Heart left ventricle (tissue), 16 donors: ENCODE measurements around the gene PTPRD. TPM values are rescaled to one million over a fixed set of nuclear protein-coding genes. Genes with fewer than 3 reads are reported as not detected.
A peak's percentile ranks its signal among the peaks of the same experiment; 100 is the strongest.

Source experiments
- ATAC-seq, 4 donors: fragments of 200-7000 bp; cut with Tn5 transposase; one replicate each; pipeline ENCODE4 v1.9.1; 2020 to 2022; ENCODE audit warnings: moderate library complexity in 4 of 4, mild to moderate bottlenecking in 3 of 4, moderate number of reproducible peaks in 1 of 4
- DNase-seq, 5 donors: peaks; one replicate each; pipeline ENCODE4 v3.0.0-alpha.2; 2020
- H3K27ac ChIP-seq, 12 donors: fragments of 200-600 bp; sonication (generic) in 4 of 12; one replicate each; pipeline versions ENCODE4 v1.5.0 to v1.8.0; 2016 to 2022; ENCODE audit warnings: mild to moderate bottlenecking in 2 of 12
- H3K27me3 ChIP-seq, 9 donors: fragments of 200-600 bp; sonication (generic) in 2 of 9; one replicate each; pipeline versions ENCODE4 v1.5.1 to v1.8.0; 2016 to 2022; ENCODE audit warnings: mild to moderate bottlenecking in 3 of 9
- H3K36me3 ChIP-seq, 9 donors: fragments of 200-600 bp; sonication (generic) in 2 of 9; one replicate each; pipeline versions ENCODE4 v1.5.0 to v1.8.0; 2018 to 2022; ENCODE audit warnings: mild to moderate bottlenecking in 2 of 9
- H3K4me1 ChIP-seq, 12 donors: fragments of 200-600 bp; sonication (generic) in 4 of 12; one replicate each; pipeline versions ENCODE4 v1.5.0 to v1.8.0; 2016 to 2022; ENCODE audit warnings: mild to moderate bottlenecking in 3 of 12
- H3K4me3 ChIP-seq, 12 donors: fragments of 200-600 bp; sonication (generic) in 4 of 12; one replicate each; pipeline versions ENCODE4 v1.5.0 to v1.8.0; 2017 to 2022; ENCODE audit warnings: mild to moderate bottlenecking in 9 of 12, moderate library complexity in 4 of 12
- H3K9me3 ChIP-seq, 12 donors: fragments of 200-600 bp; sonication (generic) in 4 of 12; one replicate each; pipeline versions ENCODE4 v1.5.0 to v1.8.0; 2016 to 2022; ENCODE audit warnings: mild to moderate bottlenecking in 1 of 12
- POLR2A ChIP-seq, 2 donors: fragments of 450-650 bp; IDR thresholded peaks; one replicate each; pipeline ENCODE4 v1.6.1; 2017; ENCODE audit warnings: antibody characterized with exemption in 2 of 2, mild to moderate bottlenecking in 2 of 2, moderate library complexity in 2 of 2
- WGBS, 4 donors: extraction: QIAGEN DNeasy Blood & Tissue Kit in 2 of 4; methylation state at CpG; one replicate each; pipeline versions ENCODE4 v1.1.5 to v1.1.7; 2013 to 2018; 5-methylcytosine and 5-hydroxymethylcytosine counted together
- intact Hi-C, 10 donors: fragments of 100-400 bp; cut with DNase I; formaldehyde crosslinking; loops; one replicate each; pipeline versions ENCODE4 v1.11.1 to v1.14.2; 2022
- polyA plus RNA-seq, 2 donors: library from polyadenylated mRNA; stranded (reverse); fragments of 200-250 nt; gene quantifications; one replicate each; pipeline ENCODE4 v1.2.3, GENCODE V29; 2013
- total RNA-seq, 9 donors: library from RNA; depleted of rRNA in 2 of 9; stranded (reverse); fragments of >200 nt in 2 of 9; fragmentation: NEBNext Ultra II Directional in 3 of 9; extraction: Animal tissue kit (Norgen Biotek cat#: 25700) in 3 of 9; gene quantifications; one replicate each; pipeline versions ENCODE4 v1.1.0 to v1.2.4, GENCODE V29; 2016 to 2023
- TF ChIP-seq, protein P1 (sequence below), 12 donors: fragments of 200-600 bp; sonication (generic) in 4 of 12; IDR thresholded peaks; one replicate each; pipeline versions ENCODE4 v1.5.0 to v1.8.0; 2018 to 2022; ENCODE audit warnings: antibody characterized with exemption in 12 of 12, mild to moderate bottlenecking in 5 of 12
- donor health status: ischemic (EF 13 %, LVEDD 7.1; RV severe dilation, severe dysfunction).
- donor health status: healthy with polysubstance abuse.
- donor health status: DM: no; HTN: yes; CAD: no.
- donor health status: DM: no; HTN: no; CAD: no.
- donor health status: ischemic (EF 25% LVEDD 6.9; RV normal size, moderate dysfunction).
- donor health status: ischemic (EF 25% LVEDD 5.7; RV mildly dilated, moderate dysfunction).
- donor health status: healthy.
- donor health status: DM: yes; HTN: yes; CAD: no.
- donor health status: ischemic (EF 35%, LVEDD 5.7; RV mildly dilated, moderate dysfunction).
- donor health status: nonischemic (EF 11% LVEDD 7.7; RV severe dilation, severe dysfunction).
- donor health status: DM: yes; HTN: yes; CAD: no.
- donor health status: PGD.
- donor health status: ischemic (EF 29% LVEDD 5.4; RV normal size, mild dysfunction).
- donor health status: nonischemic (EF 23%, LVEDD 6.1; RV moderate dilation, normal function).

Gene PTPRD
- total and polyA plus RNA-seq, 11 donors: 1.4 to 25.3 (median 15.1) TPM

DNA sequence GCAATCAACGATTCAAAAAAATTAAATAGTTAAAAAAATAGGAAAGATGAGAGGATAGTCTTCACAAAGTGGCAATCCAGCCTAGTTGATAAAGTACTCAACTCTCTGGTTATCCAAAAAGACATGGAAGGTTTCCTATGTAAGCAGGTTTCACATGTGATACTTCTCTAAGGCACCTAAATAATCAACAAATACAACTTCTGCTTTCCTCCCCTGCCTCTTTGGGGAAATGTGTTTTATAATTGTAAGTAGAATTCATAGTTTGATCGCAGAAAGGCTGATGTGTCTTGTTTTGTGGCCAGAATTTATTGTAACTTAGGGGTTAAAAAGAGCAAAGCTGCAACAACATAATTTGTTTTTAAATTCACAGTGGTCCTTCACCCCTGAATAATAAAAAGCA lies 1957.7 kb downstream of the PTPRD start:
- Histone ChIP-seq H3K27me3 (no peaks in the 10 kb centered on the region), H3K4me1 (peaks cover 0 to 30% (median 15%) of the 10 kb centered on the region in 12 donors), H3K4me3 (no peak overlapping the region), H3K36me3 (no peaks in the 10 kb centered on the region), H3K9me3 (peaks cover 0 to 7% (median 0%) of the 10 kb centered on the region in 12 donors), H3K27ac (no peak overlapping the region)
- TF ChIP-seq, protein P1, sequence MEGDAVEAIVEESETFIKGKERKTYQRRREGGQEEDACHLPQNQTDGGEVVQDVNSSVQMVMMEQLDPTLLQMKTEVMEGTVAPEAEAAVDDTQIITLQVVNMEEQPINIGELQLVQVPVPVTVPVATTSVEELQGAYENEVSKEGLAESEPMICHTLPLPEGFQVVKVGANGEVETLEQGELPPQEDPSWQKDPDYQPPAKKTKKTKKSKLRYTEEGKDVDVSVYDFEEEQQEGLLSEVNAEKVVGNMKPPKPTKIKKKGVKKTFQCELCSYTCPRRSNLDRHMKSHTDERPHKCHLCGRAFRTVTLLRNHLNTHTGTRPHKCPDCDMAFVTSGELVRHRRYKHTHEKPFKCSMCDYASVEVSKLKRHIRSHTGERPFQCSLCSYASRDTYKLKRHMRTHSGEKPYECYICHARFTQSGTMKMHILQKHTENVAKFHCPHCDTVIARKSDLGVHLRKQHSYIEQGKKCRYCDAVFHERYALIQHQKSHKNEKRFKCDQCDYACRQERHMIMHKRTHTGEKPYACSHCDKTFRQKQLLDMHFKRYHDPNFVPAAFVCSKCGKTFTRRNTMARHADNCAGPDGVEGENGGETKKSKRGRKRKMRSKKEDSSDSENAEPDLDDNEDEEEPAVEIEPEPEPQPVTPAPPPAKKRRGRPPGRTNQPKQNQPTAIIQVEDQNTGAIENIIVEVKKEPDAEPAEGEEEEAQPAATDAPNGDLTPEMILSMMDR (IDR thresholded peaks at IDR 0.05): no peak
- no peak for TF ChIP-seq POLR2A (IDR thresholded peaks at IDR 0.05)
- 69 to 80% (median 78%) methylated on average over 2 of the region's 2 CpGs for WGBS, 4 donors
- intact Hi-C loops: loop anchor here in 1 of 10 donors (10.0 kb wide), 1 partner anchor 50 kb away; no protein-coding TSS in a partner anchor
- no peak for DNase-seq
- ATAC-seq: no peak

DNA sequence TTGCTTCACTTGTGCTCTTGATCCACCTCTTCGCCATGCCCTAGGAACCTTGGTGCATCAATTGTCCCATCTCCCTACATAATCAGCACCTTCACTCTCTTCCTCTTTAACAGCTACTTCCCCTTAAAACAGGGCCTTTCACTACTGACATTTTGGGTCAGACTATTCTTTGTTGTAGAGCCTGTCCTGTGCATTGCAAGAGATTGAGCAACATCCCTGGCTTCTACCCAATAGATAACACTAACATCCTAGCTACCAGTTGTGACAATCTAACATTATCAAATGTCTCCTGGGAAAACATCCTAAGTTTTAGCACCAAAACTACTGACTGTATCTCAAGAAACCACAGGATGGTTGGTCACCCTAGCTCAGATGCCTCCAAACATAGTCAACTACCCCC lies 1958.9 kb downstream of the PTPRD start:
- TF ChIP-seq, protein P1 (IDR thresholded peaks at IDR 0.05): no peak
- TF ChIP-seq POLR2A (IDR thresholded peaks at IDR 0.05): no peak
- WGBS, 4 donors: 85 to 95% (median 90%) methylated on average over 1 of the region's 1 CpG
- Histone ChIP-seq H3K4me3 (no peak overlapping the region), H3K36me3 (no peaks in the 10 kb centered on the region), H3K4me1 (peaks cover 0 to 20% (median 10%) of the 10 kb centered on the region in 12 donors), H3K9me3 (peaks cover 0 to 7% (median 0%) of the 10 kb centered on the region in 12 donors), H3K27ac (no peak overlapping the region), H3K27me3 (no peaks in the 10 kb centered on the region)
- DNase-seq (no peak), ATAC-seq (no peak)
- intact Hi-C loops: loop anchor here in 1 of 10 donors (10.0 kb wide), 1 partner anchor 51 kb away; no protein-coding TSS in a partner anchor

DNA sequence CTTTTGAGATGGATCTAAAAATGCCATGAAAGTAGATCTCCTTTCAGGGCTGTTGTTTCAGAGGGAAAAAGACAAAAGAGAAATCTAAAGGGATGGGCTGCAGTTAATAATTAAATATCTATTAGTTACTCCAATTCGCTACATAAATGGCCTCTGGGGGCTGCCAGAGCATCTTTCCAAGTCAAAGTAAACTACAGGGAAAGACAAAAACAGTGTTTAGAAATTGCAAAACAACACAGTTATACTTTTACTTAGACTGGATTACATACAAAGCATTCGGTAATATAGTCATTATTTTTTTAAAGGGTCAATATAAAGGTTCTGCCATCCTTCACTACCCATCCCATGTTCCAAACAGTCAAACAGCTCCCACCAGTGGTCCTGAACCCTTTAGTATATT lies 1959.7 kb downstream of the PTPRD start:
- no peak overlapping the region for H3K4me3 ChIP-seq
- H3K27me3 ChIP-seq: no peaks in the 10 kb centered on the region
- H3K36me3 ChIP-seq: no peaks in the 10 kb centered on the region
- DNase-seq: no peak
- no peak overlapping the region for H3K27ac ChIP-seq
- H3K9me3 ChIP-seq: peaks cover 0 to 4% (median 0%) of the 10 kb centered on the region in 12 donors
- no peak for TF ChIP-seq POLR2A (IDR thresholded peaks at IDR 0.05)
- TF ChIP-seq, protein P1 (IDR thresholded peaks at IDR 0.05): no peak
- intact Hi-C loops: loop anchor here in 1 of 10 donors (10.0 kb wide), 1 partner anchor 52 kb away; no protein-coding TSS in a partner anchor
- 79 to 87% (median 83%) methylated on average over 2 of the region's 2 CpGs for WGBS, 4 donors
- ATAC-seq: no peak
- peaks cover 0 to 19% (median 9%) of the 10 kb centered on the region in 12 donors for H3K4me1 ChIP-seq

DNA sequence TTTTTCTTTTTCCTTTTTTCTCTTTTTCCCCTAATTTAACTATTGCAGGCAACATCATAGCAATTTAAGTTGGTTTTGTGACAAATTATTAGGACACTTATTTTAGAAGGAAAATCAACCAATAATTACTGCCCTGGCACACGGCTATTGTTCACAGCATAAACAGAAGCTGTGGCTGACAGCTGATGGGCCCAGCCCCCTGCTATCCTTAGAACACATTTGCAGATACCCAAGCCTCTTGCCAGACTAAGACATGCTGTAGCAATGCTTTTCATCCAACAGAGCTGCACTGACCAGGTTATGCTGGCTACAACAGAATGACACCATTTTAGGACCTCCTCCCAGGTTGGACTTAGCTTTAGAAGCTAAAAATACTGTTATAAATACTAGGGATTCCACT lies 1960.5 kb downstream of the PTPRD start:
- peaks cover 0 to 19% (median 9%) of the 10 kb centered on the region in 12 donors for H3K4me1 ChIP-seq
- no peaks in the 10 kb centered on the region for H3K27me3 ChIP-seq
- ATAC-seq (peak; percentile 79 to 92 (median 80)), DNase-seq (peak in 1 of 5 donors; percentile 11)
- H3K27ac ChIP-seq: no peak overlapping the region
- intact Hi-C loops: loop anchor here in 1 of 10 donors (10.0 kb wide), 1 partner anchor 53 kb away; no protein-coding TSS in a partner anchor
- no peak for TF ChIP-seq POLR2A (IDR thresholded peaks at IDR 0.05)
- TF ChIP-seq, protein P1 (IDR thresholded peaks at IDR 0.05): no peak
- 40 to 52% (median 43%) methylated on average over 1 of the region's 1 CpG for WGBS, 4 donors
- H3K36me3 ChIP-seq: no peaks in the 10 kb centered on the region
- no peaks in the 10 kb centered on the region for H3K9me3 ChIP-seq
- H3K4me3 ChIP-seq: no peak overlapping the region
